Keratinocyte (primary cell): ENCODE measurements around the gene PIWIL4. TPM values are rescaled to one million over a fixed set of nuclear protein-coding genes. Genes with fewer than 3 reads are reported as not detected.

Experiments used
- DNase-seq: peaks from one replicate; pipeline ENCODE4 v3.0.0-alpha.2; 2011; ENCODE audit warnings: low read depth, missing footprints, low spot score
- FAIRE-seq: peaks from 2 replicates; lab custom pipeline; 2011; peaks lifted over from hg19 to GRCh38; lab: Jason Lieb, UNC
- H2AFZ ChIP-seq: 2 replicates; pipeline ENCODE4 v1.6.0; 2012; ENCODE audit warnings: low read length, control low read depth, inconsistent platforms; ENCODE audit not compliant: control insufficient read depth
- H3K27ac ChIP-seq: 2 replicates; pipeline ENCODE4 v1.5.1; 2011; ENCODE audit warnings: low read length; ENCODE audit not compliant: control insufficient read depth, insufficient read depth
- H3K27me3 ChIP-seq: 3 replicates; pipeline ENCODE4 v1.6.0; 2011; ENCODE audit warnings: low read length; ENCODE audit not compliant: control insufficient read depth, insufficient read depth; ENCODE audit errors: extremely low read depth
- H3K36me3 ChIP-seq, 2 experiments: 2 replicates in 1 of 2; 3 replicates in 1 of 2; pipeline ENCODE4 v1.5.1; 2011; ENCODE audit warnings: low read length in 2 of 2, mild to moderate bottlenecking in 1 of 2; ENCODE audit not compliant: control insufficient read depth in 2 of 2, insufficient read depth in 2 of 2; ENCODE audit errors: extremely low read depth in 1 of 2
- H3K4me1 ChIP-seq: 3 replicates; pipeline ENCODE4 v1.5.1; 2011; ENCODE audit warnings: low read length; ENCODE audit not compliant: control insufficient read depth, insufficient read depth; ENCODE audit errors: extremely low read depth
- H3K4me2 ChIP-seq: 3 replicates; pipeline ENCODE4 v1.6.0; 2011; ENCODE audit warnings: low read depth, low read length; ENCODE audit not compliant: control insufficient read depth, insufficient read depth; ENCODE audit errors: extremely low read depth
- H3K4me3 ChIP-seq, 3 experiments: fragments of 200-600 bp in 1 of 3; sonication (generic) in 1 of 3; 2 replicates in 2 of 3; 3 replicates in 1 of 3; pipeline ENCODE4 v1.5.1; 2011 to 2016; ENCODE audit warnings: low read length in 3 of 3, mild to moderate bottlenecking in 3 of 3, control low read depth in 2 of 3, inconsistent platforms in 1 of 3, low read depth in 1 of 3, mixed read lengths in 1 of 3, mixed run types in 1 of 3, moderate library complexity in 1 of 3; ENCODE audit not compliant: control insufficient read depth in 2 of 3, insufficient read depth in 2 of 3; ENCODE audit errors: extremely low read depth in 1 of 3
- H3K79me2 ChIP-seq: 2 replicates; pipeline ENCODE4 v1.6.0; 2012; ENCODE audit warnings: low read length; ENCODE audit not compliant: control insufficient read depth, insufficient read depth
- H3K9ac ChIP-seq: 3 replicates; pipeline ENCODE4 v1.6.0; 2011; ENCODE audit warnings: low read length; ENCODE audit not compliant: control insufficient read depth, insufficient read depth; ENCODE audit errors: extremely low read depth
- H3K9me1 ChIP-seq: 3 replicates; pipeline ENCODE4 v1.6.0; 2011; ENCODE audit warnings: low read length; ENCODE audit not compliant: control insufficient read depth, insufficient read depth; ENCODE audit errors: extremely low read depth
- H3K9me3 ChIP-seq: 2 replicates; pipeline ENCODE4 v1.5.1; 2012; ENCODE audit warnings: low read depth, low read length; ENCODE audit not compliant: control insufficient read depth
- H4K20me1 ChIP-seq: 3 replicates; pipeline ENCODE4 v1.6.0; 2011; ENCODE audit warnings: low read length; ENCODE audit not compliant: control insufficient read depth, insufficient read depth; ENCODE audit errors: extremely low read depth
- CTCF ChIP-seq, 3 experiments: IDR thresholded peaks in 1 of 3; conservative IDR thresholded peaks in 1 of 3; optimal IDR thresholded peaks in 1 of 3; 2 replicates in 2 of 3; 3 replicates in 1 of 3; pipeline versions ENCODE3 to v1.5.1; 2011; ENCODE audit warnings: low read length in 3 of 3, mild to moderate bottlenecking in 3 of 3, moderate library complexity in 2 of 3, control low read depth in 1 of 3, inconsistent platforms in 1 of 3; ENCODE audit not compliant: insufficient read depth in 2 of 3; ENCODE audit errors: extremely low read depth in 1 of 3
- EZH2 ChIP-seq: IDR thresholded peaks from one replicate; pipeline ENCODE4 v1.6.1; 2012; ENCODE audit warnings: inconsistent platforms, mild to moderate bottlenecking, low read length, moderate library complexity
- dilution Hi-C: fragments of 300-500 bp; cut with MboI; formaldehyde crosslinking; loops from one replicate; pipeline ENCODE4 v1.7.0; 2020; ENCODE audit warnings: low sequenced_read_pairs; ENCODE audit not compliant: extremely low pct_ligation_motif_present
- polyA plus RNA-seq, 5 experiments: library from polyadenylated mRNA; depleted of rRNA in 3 of 5; stranded (reverse) in 3 of 5; stranded (forward) in 1 of 5; unstranded in 1 of 5; fragments of >200 nt; gene quantifications; 1 replicate in 1 of 5; 2 replicates in 3 of 5; 3 replicates in 1 of 5; pipeline versions ENCODE4 v1.2.1 to v1.2.3, GENCODE V29; 2011 to 2012; ENCODE audit warnings: missing spikeins in 2 of 5, low read depth in 1 of 5, low replicate concordance in 1 of 5

Gene PIWIL4
- polyA plus RNA-seq, 1 donor (not counting 4 experiments of a cell fraction or from before 2014, with no cell fraction given), result 0.14 TPM

- Histone ChIP-seq H3K27ac (no peak overlapping the region), H3K4me3 (no peak overlapping the region), H3K9ac (no peak overlapping the region), H3K4me2 (no peak overlapping the region), H3K9me3 (no peaks in the 10 kb centered on the region), H3K79me2 (no peaks in the 10 kb centered on the region), H3K36me3 (no peaks in the 10 kb centered on the region), H3K9me1 (no peaks in the 10 kb centered on the region), H3K27me3 (no peaks in the 10 kb centered on the region), H2AFZ (no peak overlapping the region), H4K20me1 (no peaks in the 10 kb centered on the region), H3K4me1 (peaks cover 8% of the 10 kb centered on the region)
- FAIRE-seq, result no peak
- no peak for TF ChIP-seq CTCF (optimal IDR thresholded peaks at IDR 0.05 in 1 of 3, IDR thresholded peaks at IDR 0.05 in 1 of 3, conservative IDR thresholded peaks at IDR 0.05 in 1 of 3; ENCODE audit: extremely low read depth in 1 of 3, insufficient read depth in 2 of 3, low read length in 3 of 3)
- no peak for TF ChIP-seq EZH2
- DNase-seq, result no peak
- dilution Hi-C loops, result no loop called here
These were observed 8.7 kb upstream of the PIWIL4 start for GRCh38 chr11:94558468-94558867.

- H4K20me1 ChIP-seq, result no peaks in the 10 kb centered on the region
- H3K4me1 ChIP-seq, result peaks cover 12% of the 10 kb centered on the region
- H3K4me3 ChIP-seq, result no peak overlapping the region
- no peaks in the 10 kb centered on the region for H3K36me3 ChIP-seq
- no peaks in the 10 kb centered on the region for H3K27me3 ChIP-seq
- no peaks in the 10 kb centered on the region for H3K9me3 ChIP-seq
- H3K4me2 ChIP-seq, result no peak overlapping the region
- no peaks in the 10 kb centered on the region for H3K79me2 ChIP-seq
- no peak for DNase-seq
- no peak overlapping the region for H3K27ac ChIP-seq
- TF ChIP-seq CTCF (optimal IDR thresholded peaks at IDR 0.05 in 1 of 3, IDR thresholded peaks at IDR 0.05 in 1 of 3, conservative IDR thresholded peaks at IDR 0.05 in 1 of 3; ENCODE audit: extremely low read depth in 1 of 3, insufficient read depth in 2 of 3, low read length in 3 of 3) (no peak), EZH2 (no peak)
- no peak overlapping the region for H2AFZ ChIP-seq
- H3K9ac ChIP-seq, result no peak overlapping the region
- dilution Hi-C loops, result no loop called here
- no peak for FAIRE-seq
- no peaks in the 10 kb centered on the region for H3K9me1 ChIP-seq
These were observed 8.2 kb upstream of the PIWIL4 start for GRCh38 chr11:94558932-94559331.
